SH-SY5Y (cell line): ENCODE measurements around the gene NPIPB2.

Experiments
- GATA2 ChIP-seq: IDR thresholded peaks from 2 replicates; pipeline ENCODE4 v1.6.1; 2011; ENCODE audit warnings: mild to moderate bottlenecking, low read depth, low read length
- GATA3 ChIP-seq: IDR thresholded peaks from 2 replicates; pipeline ENCODE4 v1.6.1; 2011; ENCODE audit warnings: low read depth, mild to moderate bottlenecking, low read length, moderate library complexity

DNA sequence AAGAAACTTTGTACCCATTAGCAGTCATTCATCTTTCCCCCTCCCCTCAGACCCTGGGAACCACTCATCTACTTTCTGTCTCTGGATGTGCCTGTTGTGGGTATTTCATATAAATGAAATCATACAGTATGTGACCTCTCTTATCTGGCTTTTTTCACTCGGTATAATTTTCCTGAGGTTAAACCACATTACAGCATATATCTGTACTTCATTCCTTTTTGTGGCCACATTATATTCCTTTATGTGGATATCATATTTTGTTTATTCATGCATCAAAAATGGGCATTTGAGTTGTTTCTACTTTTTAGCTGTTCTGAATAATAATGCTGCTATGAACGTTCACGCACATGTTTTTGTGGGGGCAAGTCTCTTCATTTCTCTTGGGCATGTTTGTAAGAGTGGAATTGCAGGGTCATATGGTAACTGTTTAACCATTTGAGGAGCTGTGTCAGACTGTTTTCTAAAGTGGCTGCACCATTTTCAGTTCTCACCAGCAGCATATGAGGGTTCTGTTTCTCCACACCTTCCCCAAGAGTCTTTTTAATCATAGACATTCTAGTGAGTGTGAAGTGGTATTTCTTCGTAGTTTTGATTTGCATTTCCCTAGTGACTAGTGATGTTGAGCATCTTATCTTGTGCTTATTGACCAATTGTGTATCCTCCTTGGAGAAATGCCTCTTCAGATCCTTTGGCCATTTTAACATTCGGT is 38.4 kb upstream of the NPIPB2 start:
- TF ChIP-seq GATA2 (no peak), GATA3 (no peak)
